HCT116 (cell line): Measurements from ENCODE around the gene TNNC2. TPM values are rescaled to one million over a fixed set of nuclear protein-coding genes. Genes with fewer than 3 reads are reported as not detected.

Experiments used
- ATAC-seq: fragments of 200-7000 bp; cut with Tn5 transposase; 2 replicates; pipeline ENCODE4 v1.9.1; 2020; ENCODE audit warnings: mild to moderate bottlenecking, moderate library complexity
- BruUV-seq: library from RNA; stranded (reverse); fragments of 400-500 nt; replicated peaks from 2 replicates; lab custom pipeline; 2021; lab: Mats Ljungman, UMichigan
- CTCF ChIA-PET: fragments of 300-600 bp; sonication (Branson Sonifier 250); formaldehyde crosslinking; loops from one replicate; lab custom pipeline; 2021; ENCODE audit warnings: antibody characterized with exemption; lab: Charles Lee
- POLR2A ChIA-PET: fragments of 300-600, 350-600 bp; sonication (Branson Sonifier 250); formaldehyde crosslinking; loops from one replicate; lab custom pipeline; 2021; ENCODE audit warnings: antibody characterized with exemption; lab: Charles Lee
- RAD21 ChIA-PET, 2 experiments: fragments of 300-600 bp; sonication (Branson Sonifier 250); formaldehyde crosslinking; loops; one replicate each; lab custom pipeline; 2023; ENCODE audit warnings: low total read pairs in 2 of 2; ENCODE audit not compliant: uncharacterized antibody in 2 of 2, unreplicated experiment in 2 of 2, low non-redundant PET in 1 of 2; lab: Charles Lee
- DNase-seq: peaks from one replicate; pipeline ENCODE4 v3.0.0-alpha.2; 2010; ENCODE audit warnings: low read depth, low spot score
- H2AFZ ChIP-seq: fragments of 200-600 bp; shearing (Covaris generic), sonication (generic); 2 replicates; pipeline ENCODE4 v1.6.1; 2017; ENCODE audit warnings: low read depth, mixed run types, mixed read lengths, antibody characterized with exemption, low read length; ENCODE audit not compliant: poor library complexity, severe bottlenecking
- H3K27ac ChIP-seq: 2 replicates; pipeline ENCODE4 v1.5.1; 2012; ENCODE audit warnings: low read depth, low read length
- H3K27me3 ChIP-seq: fragments of 200-600 bp; sonication (generic); 2 replicates; pipeline ENCODE4 v1.6.1; 2016; ENCODE audit warnings: mixed run types, low read length, mixed read lengths; ENCODE audit not compliant: insufficient read depth
- H3K36me3 ChIP-seq, 2 experiments: fragments of 200-500 bp in 1 of 2; fragments of 200-600 bp in 1 of 2; sonication (Bioruptor generic) in 1 of 2; sonication (generic) in 1 of 2; 2 replicates each; pipeline versions ENCODE4 v1.5.1 to v1.6.1; 2014 to 2016; ENCODE audit warnings: low read length in 2 of 2, inconsistent platforms in 1 of 2, mixed read lengths in 1 of 2, mixed run types in 1 of 2; ENCODE audit not compliant: insufficient read depth in 2 of 2, control insufficient read depth in 1 of 2
- H3K4me1 ChIP-seq, 2 experiments: fragments of 200-600 bp in 1 of 2; sonication (generic) in 1 of 2; 2 replicates each; pipeline versions ENCODE4 v1.5.1 to v1.6.1; 2012 to 2017; ENCODE audit warnings: low read length in 2 of 2, inconsistent platforms in 1 of 2, mild to moderate bottlenecking in 1 of 2, mixed read lengths in 1 of 2, mixed run types in 1 of 2, moderate library complexity in 1 of 2; ENCODE audit not compliant: insufficient read depth in 2 of 2, control insufficient read depth in 1 of 2
- H3K4me2 ChIP-seq: fragments of 200-600 bp; sonication (generic); 2 replicates; pipeline ENCODE4 v1.6.1; 2017; ENCODE audit warnings: mixed run types, low read length, mixed read lengths
- H3K4me3 ChIP-seq, 2 experiments: fragments of 200-600 bp in 1 of 2; sonication (generic) in 1 of 2; replicated peaks in 1 of 2; 2 replicates each; pipeline ENCODE4 v1.5.1; 2011 to 2016; ENCODE audit warnings: low read length in 2 of 2, control low read depth in 1 of 2, low read depth in 1 of 2, mild to moderate bottlenecking in 1 of 2, mixed read lengths in 1 of 2, mixed run types in 1 of 2
- H3K79me2 ChIP-seq: fragments of 200-600 bp; sonication (generic); 2 replicates; pipeline ENCODE4 v1.6.1; 2017; ENCODE audit warnings: mild to moderate bottlenecking, mixed run types, low read length, moderate library complexity, mixed read lengths; ENCODE audit not compliant: insufficient read depth
- H3K9ac ChIP-seq: fragments of 200-600 bp; sonication (generic); 2 replicates; pipeline ENCODE4 v1.6.1; 2016; ENCODE audit warnings: low read length, mixed read lengths
- H3K9me2 ChIP-seq: fragments of 200-600 bp; sonication (generic), shearing (Covaris generic); 2 replicates; pipeline ENCODE4 v1.6.1; 2017; ENCODE audit warnings: mixed run types, mild to moderate bottlenecking, moderate library complexity; ENCODE audit not compliant: insufficient read depth
- H3K9me3 ChIP-seq, 2 experiments: fragments of 200-500 bp in 1 of 2; fragments of 200-600 bp in 1 of 2; sonication (Bioruptor generic) in 1 of 2; sonication (generic) in 1 of 2; 2 replicates each; pipeline ENCODE4 v1.6.1; 2014 to 2017; ENCODE audit warnings: low read length in 2 of 2, mixed read lengths in 2 of 2, inconsistent platforms in 1 of 2, low read depth in 1 of 2, mild to moderate bottlenecking in 1 of 2, mixed run types in 1 of 2, moderate library complexity in 1 of 2; ENCODE audit not compliant: control insufficient read depth in 1 of 2, insufficient read depth in 1 of 2
- H4K20me1 ChIP-seq: fragments of 200-600 bp; sonication (generic), shearing (Covaris generic); 2 replicates; pipeline ENCODE4 v1.6.1; 2017; ENCODE audit warnings: mixed run types, mild to moderate bottlenecking, moderate library complexity; ENCODE audit not compliant: insufficient read depth
- ATF3 ChIP-seq: IDR thresholded peaks from 2 replicates; pipeline ENCODE4 v1.6.1; 2012
- CEBPB ChIP-seq: IDR thresholded peaks from 2 replicates; pipeline ENCODE4 v1.6.1; 2012; ENCODE audit warnings: low read depth
- CTCF ChIP-seq, 3 experiments: fragments of 200-600 bp in 1 of 3; sonication (generic) in 1 of 3; IDR thresholded peaks in 2 of 3; conservative IDR thresholded peaks in 1 of 3; 2 replicates each; pipeline ENCODE4 v1.5.1; 2012 to 2017; ENCODE audit warnings: low read depth in 2 of 3, low read length in 2 of 3, antibody characterized with exemption in 1 of 3, borderline replicate concordance in 1 of 3, control low read depth in 1 of 3, mild to moderate bottlenecking in 1 of 3, mixed read lengths in 1 of 3, mixed run types in 1 of 3, moderate library complexity in 1 of 3; ENCODE audit not compliant: insufficient read depth in 1 of 3
- EGR1 ChIP-seq: IDR thresholded peaks from 2 replicates; pipeline ENCODE4 v1.6.1; 2012; ENCODE audit warnings: low read depth
- ELF1 ChIP-seq: IDR thresholded peaks from 2 replicates; pipeline ENCODE4 v1.6.1; 2012; ENCODE audit warnings: low read depth, borderline replicate concordance
- EZH2 ChIP-seq: fragments of 200-600 bp; sonication (generic); IDR thresholded peaks from 2 replicates; pipeline ENCODE4 v1.6.1; 2017; ENCODE audit warnings: antibody characterized with exemption, mixed run types
- FOSL1 ChIP-seq: IDR thresholded peaks from 2 replicates; pipeline ENCODE4 v1.6.1; 2012; ENCODE audit warnings: low read depth
- JUND ChIP-seq: IDR thresholded peaks from 2 replicates; pipeline ENCODE4 v1.6.1; 2012
- MAX ChIP-seq: IDR thresholded peaks from 2 replicates; pipeline ENCODE4 v1.6.1; 2012
- POLR2A ChIP-seq: IDR thresholded peaks from 2 replicates; pipeline ENCODE4 v1.7.0; 2011; ENCODE audit warnings: borderline replicate concordance; ENCODE audit not compliant: insufficient read depth, insufficient read length; ENCODE audit errors: extremely low read depth
- POLR2AphosphoS5 ChIP-seq: IDR thresholded peaks from 2 replicates; pipeline ENCODE4 v1.6.1; 2011; ENCODE audit warnings: mild to moderate bottlenecking, low read depth, low read length, moderate library complexity
- RAD21 ChIP-seq: IDR thresholded peaks from 2 replicates; pipeline ENCODE4 v1.6.1; 2012; ENCODE audit warnings: low read depth, mild to moderate bottlenecking
- REST ChIP-seq: IDR thresholded peaks from 2 replicates; pipeline ENCODE4 v1.6.1; 2012; ENCODE audit warnings: low read depth
- SIN3A ChIP-seq: IDR thresholded peaks from 2 replicates; pipeline ENCODE4 v1.6.1; 2012; ENCODE audit warnings: low read depth
- TCF7L2 ChIP-seq: IDR thresholded peaks from 2 replicates; pipeline ENCODE4 v1.7.0; 2011; ENCODE audit warnings: borderline replicate concordance, inconsistent platforms; ENCODE audit not compliant: insufficient read depth, insufficient read length; ENCODE audit errors: extremely low read depth
- YY1 ChIP-seq: IDR thresholded peaks from 2 replicates; pipeline ENCODE4 v1.6.1; 2011; ENCODE audit warnings: low read length, low read depth, moderate library complexity, mild to moderate bottlenecking; ENCODE audit not compliant: insufficient replicate concordance; ENCODE audit errors: extremely low read depth
- ZBTB33 ChIP-seq: IDR thresholded peaks from 2 replicates; pipeline ENCODE4 v1.6.1; 2011; ENCODE audit warnings: mild to moderate bottlenecking, low read length, moderate library complexity; ENCODE audit not compliant: insufficient replicate concordance; ENCODE audit errors: extremely low read depth
- ZFX ChIP-seq: fragments of 450-650 bp; IDR thresholded peaks from 2 replicates; pipeline ENCODE4 v1.6.1; 2017
- ZNF274 ChIP-seq: fragments of 200-500 bp; sonication (Bioruptor generic); IDR thresholded peaks from 2 replicates; pipeline ENCODE4 v1.6.1; 2014; ENCODE audit warnings: mild to moderate bottlenecking, low read depth, low read length, inconsistent platforms
- intact Hi-C: fragments of 100-400 bp; cut with micrococcal nuclease; formaldehyde crosslinking; loops from 2 replicates; pipeline ENCODE4 v1.10.0; 2022
- total RNA-seq: library from RNA; stranded (reverse); gene quantifications from one replicate; pipeline ENCODE4 v1.2.1, GENCODE V29; 2021; ENCODE audit not compliant: unreplicated experiment

The TNNC2 gene
- total RNA-seq, 1 experiment from 2014 or later: not detected

- RAD21 ChIA-PET: no interaction called here
- POLR2A ChIA-PET: no interaction called here
- CTCF ChIA-PET: no interaction called here
Measured at GRCh38 chr20:45775411-45775810, 51.7 kb downstream of the TNNC2 start.

More at GRCh38 chr20:45775411-45775810, 51.7 kb downstream of the TNNC2 start:
- Histone ChIP-seq H4K20me1 (no peaks in the 10 kb centered on the region), H3K4me1 (peaks cover 24 to 50% of the 10 kb centered on the region in 2 experiments), H3K4me2 (no peak overlapping the region), H3K9me2 (no peaks in the 10 kb centered on the region), H3K27ac (no peak overlapping the region), H3K27me3 (no peaks in the 10 kb centered on the region; the same call in 1 of the 2 replicates), H3K9ac (no peak overlapping the region), H3K79me2 (no peaks in the 10 kb centered on the region), H3K9me3 (no peaks in the 10 kb centered on the region), H3K36me3 (no peaks in the 10 kb centered on the region), H2AFZ (no peak overlapping the region), H3K4me3 (no peak overlapping the region)
- intact Hi-C loops: loop anchor here (10.0 kb wide), 1 partner anchor 731 kb away; no protein-coding TSS in a partner anchor
- ATAC-seq (no peak), DNase-seq (no peak)
- no peak for TF ChIP-seq ZBTB33
- no peak for TF ChIP-seq ZFX
- no peak for TF ChIP-seq YY1
- TF ChIP-seq RAD21: no peak
- no peak for TF ChIP-seq EZH2
- no peak for TF ChIP-seq CEBPB
- no peak for TF ChIP-seq EGR1
- TF ChIP-seq SIN3A: no peak
- TF ChIP-seq ZNF274: no peak
- TF ChIP-seq POLR2A: no peak
- no peak for TF ChIP-seq POLR2AphosphoS5
- no peak for TF ChIP-seq FOSL1
- no peak for TF ChIP-seq ATF3
- TF ChIP-seq JUND: no peak
- TF ChIP-seq TCF7L2: no peak
- no peak for TF ChIP-seq CTCF (IDR thresholded peaks at IDR 0.05 in 2 of 3, conservative IDR thresholded peaks at IDR 0.05 in 1 of 3; ENCODE audit: borderline replicate concordance in 1 of 3, insufficient read depth in 1 of 3, low read depth in 2 of 3, low read length in 2 of 3)
- no peak for TF ChIP-seq ELF1
- TF ChIP-seq MAX: no peak
- TF ChIP-seq REST: no peak
- no TSS peak for BruUV-seq
